ENCODE measurements around the gene AKNA. TPM values are rescaled to one million over a fixed set of nuclear protein-coding genes. Genes with fewer than 3 reads are reported as not detected.

Gene AKNA
- total RNA-seq, 2 donors from 2014 or later: 3.1 to 7.8 TPM

GRCh38 chr9:114389612-114390368 is 2.0 kb upstream of the AKNA start:
- no peak for TF ChIP-seq CTCF (IDR thresholded peaks at IDR 0.05)
- no peak for DNase-seq (ENCODE audit: low spot score)
- H3K27ac ChIP-seq: peak overlapping the region in 1 of 2 donors; percentile 86
- H3K36me3 ChIP-seq: no peaks in the 10 kb centered on the region
- H3K27me3 ChIP-seq: no peaks in the 10 kb centered on the region
- peaks cover 0 to 52% of the 10 kb centered on the region in 2 donors for H3K4me1 ChIP-seq
- no peaks in the 10 kb centered on the region for H3K9me3 ChIP-seq
- H3K4me3 ChIP-seq: no peak overlapping the region

GRCh38 chr9:114388764-114389375 is 1.1 kb upstream of the AKNA start:
- peak overlapping the region; percentile 84 to 86 for H3K27ac ChIP-seq
- no peak for TF ChIP-seq CTCF (IDR thresholded peaks at IDR 0.05)
- H3K36me3 ChIP-seq: no peaks in the 10 kb centered on the region
- H3K27me3 ChIP-seq: no peaks in the 10 kb centered on the region
- no peak for DNase-seq (ENCODE audit: low spot score)
- H3K4me1 ChIP-seq: peaks cover 0 to 58% of the 10 kb centered on the region in 2 donors
- no peak overlapping the region for H3K4me3 ChIP-seq
- no peaks in the 10 kb centered on the region for H3K9me3 ChIP-seq

- Histone ChIP-seq H3K4me3 (peak overlapping the region in 1 of 2 donors; percentile 62), H3K4me1 (peaks cover 0 to 63% of the 10 kb centered on the region in 2 donors), H3K36me3 (no peaks in the 10 kb centered on the region), H3K9me3 (no peaks in the 10 kb centered on the region), H3K27ac (peak overlapping the region; percentile 84 to 86), H3K27me3 (no peaks in the 10 kb centered on the region)
- no peak for TF ChIP-seq CTCF (IDR thresholded peaks at IDR 0.05)
- no peak for DNase-seq (ENCODE audit: low spot score)
These were observed 538 bp upstream of the AKNA start for GRCh38 chr9:114388357-114388682.

GRCh38 chr9:114386886-114387679 is 699 bp downstream of the AKNA start:
- TF ChIP-seq CTCF (IDR thresholded peaks at IDR 0.05): no peak
- Histone ChIP-seq H3K27ac (peak overlapping the region; percentile 84 to 86), H3K27me3 (no peaks in the 10 kb centered on the region), H3K4me1 (peaks cover 0 to 64% of the 10 kb centered on the region in 2 donors), H3K9me3 (no peaks in the 10 kb centered on the region), H3K4me3 (peak overlapping the region; percentile 43 to 62), H3K36me3 (no peaks in the 10 kb centered on the region)
- no peak for DNase-seq (ENCODE audit: low spot score)

- no peak for DNase-seq (ENCODE audit: low spot score)
- no peaks in the 10 kb centered on the region for H3K27me3 ChIP-seq
- H3K9me3 ChIP-seq: no peaks in the 10 kb centered on the region
- peak overlapping the region; percentile 43 to 62 for H3K4me3 ChIP-seq
- H3K4me1 ChIP-seq: peaks cover 0 to 64% of the 10 kb centered on the region in 2 donors
- H3K27ac ChIP-seq: peak overlapping the region; percentile 84 to 86
- no peaks in the 10 kb centered on the region for H3K36me3 ChIP-seq
- TF ChIP-seq CTCF (IDR thresholded peaks at IDR 0.05): no peak
These were observed 1.4 kb downstream of the AKNA start for GRCh38 chr9:114386361-114386885.

Measured in right atrium auricular region (tissue), 2 donors.